GM23248 (cell line): Measurements from ENCODE around the gene TMCO5A.

Source experiments
- EZH2 ChIP-seq: fragments of 200-600 bp; sonication (generic); IDR thresholded peaks from 2 replicates; pipeline ENCODE4 v1.6.1; 2018; ENCODE audit warnings: antibody characterized with exemption, mild to moderate bottlenecking; ENCODE audit not compliant: insufficient read depth, poor library complexity, severe bottlenecking
- EZH2phosphoT487 ChIP-seq: fragments of 200-600 bp; sonication (generic); IDR thresholded peaks from 2 replicates; pipeline ENCODE4 v1.6.1; 2018; ENCODE audit warnings: antibody characterized with exemption, moderate library complexity, mild to moderate bottlenecking, low read depth; ENCODE audit not compliant: insufficient read depth

DNA sequence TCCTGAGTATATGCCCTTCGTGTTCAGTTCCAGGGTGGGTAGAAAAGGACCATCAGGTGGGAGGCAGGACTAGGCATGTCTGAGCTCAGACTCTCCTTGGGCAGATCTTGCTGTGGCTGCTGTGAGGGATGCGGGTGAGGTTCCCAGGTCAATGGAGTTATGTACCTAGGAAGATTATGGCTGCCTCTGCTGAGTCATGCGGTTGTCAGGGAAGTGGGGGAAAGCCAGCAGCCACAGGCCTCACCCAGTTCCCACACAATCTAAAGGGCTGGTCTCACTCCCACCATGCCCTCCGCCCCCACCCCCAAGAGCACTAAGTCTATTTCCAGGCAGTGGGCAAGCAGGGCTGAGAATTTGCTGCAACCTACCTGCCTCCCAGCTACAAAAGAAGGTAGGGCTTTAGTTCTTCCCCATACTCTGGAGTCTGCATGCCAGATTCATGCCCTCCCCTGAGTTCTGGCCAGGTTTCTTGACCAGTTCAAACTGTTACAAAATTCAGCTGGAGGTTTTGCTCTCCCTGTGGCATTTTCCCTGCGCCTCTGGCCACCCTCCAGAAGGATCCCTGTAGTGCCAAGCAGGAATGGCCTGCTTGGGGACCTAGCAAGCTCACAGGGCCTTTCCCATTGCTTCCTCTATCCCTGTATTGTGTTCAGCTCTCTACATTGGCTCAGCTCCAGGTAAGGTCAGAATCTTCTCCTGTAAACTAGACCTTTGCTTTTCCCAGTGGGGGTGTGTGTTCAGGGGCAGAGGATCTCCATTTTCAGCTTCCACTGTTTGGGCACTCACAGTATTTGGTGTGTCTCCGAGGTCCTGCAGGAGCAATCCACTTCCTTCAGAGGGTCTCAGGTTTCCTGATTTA is 12.7 kb upstream of the TMCO5A start:
- no peak for TF ChIP-seq EZH2phosphoT487
- no peak for TF ChIP-seq EZH2
